Measurements from ENCODE around the gene TSPAN18.

The TSPAN18 gene

DNA sequence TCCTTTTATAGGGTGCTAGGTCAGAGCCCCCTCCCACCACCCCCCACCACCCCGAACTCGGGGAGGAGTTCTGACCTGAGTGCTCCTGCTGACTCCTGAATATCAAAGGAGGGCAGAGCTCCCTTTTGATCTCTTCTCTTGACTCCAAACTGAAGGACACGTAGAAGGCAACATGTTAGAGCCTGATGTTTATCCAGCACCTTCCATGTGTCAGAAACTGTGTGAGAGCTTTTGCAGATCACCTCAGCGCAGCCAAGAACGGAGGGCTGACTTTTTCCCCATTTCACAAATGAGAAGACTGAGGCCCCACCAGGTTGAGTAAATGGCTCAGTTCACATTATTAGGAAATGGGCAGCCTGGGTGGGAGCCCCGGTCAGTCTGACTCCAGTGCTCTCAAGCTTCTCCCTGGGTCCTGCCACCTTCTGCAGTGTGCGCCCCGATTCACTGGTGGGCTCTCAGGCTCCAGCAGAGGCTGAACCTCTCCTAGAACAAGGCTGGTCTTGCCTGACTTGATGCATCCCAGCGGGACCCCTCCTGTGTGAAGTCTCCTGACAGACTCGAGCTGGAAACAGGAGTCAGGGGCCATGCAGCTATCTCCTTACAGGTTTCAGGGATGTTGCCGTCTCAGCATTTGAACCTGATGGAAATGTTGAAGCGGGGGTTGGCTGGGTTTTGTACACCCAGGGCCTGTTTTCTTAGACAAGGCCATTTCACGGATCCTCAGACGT, 98.5 kb downstream of the TSPAN18 start:
- TF ChIP-seq, protein P1, sequence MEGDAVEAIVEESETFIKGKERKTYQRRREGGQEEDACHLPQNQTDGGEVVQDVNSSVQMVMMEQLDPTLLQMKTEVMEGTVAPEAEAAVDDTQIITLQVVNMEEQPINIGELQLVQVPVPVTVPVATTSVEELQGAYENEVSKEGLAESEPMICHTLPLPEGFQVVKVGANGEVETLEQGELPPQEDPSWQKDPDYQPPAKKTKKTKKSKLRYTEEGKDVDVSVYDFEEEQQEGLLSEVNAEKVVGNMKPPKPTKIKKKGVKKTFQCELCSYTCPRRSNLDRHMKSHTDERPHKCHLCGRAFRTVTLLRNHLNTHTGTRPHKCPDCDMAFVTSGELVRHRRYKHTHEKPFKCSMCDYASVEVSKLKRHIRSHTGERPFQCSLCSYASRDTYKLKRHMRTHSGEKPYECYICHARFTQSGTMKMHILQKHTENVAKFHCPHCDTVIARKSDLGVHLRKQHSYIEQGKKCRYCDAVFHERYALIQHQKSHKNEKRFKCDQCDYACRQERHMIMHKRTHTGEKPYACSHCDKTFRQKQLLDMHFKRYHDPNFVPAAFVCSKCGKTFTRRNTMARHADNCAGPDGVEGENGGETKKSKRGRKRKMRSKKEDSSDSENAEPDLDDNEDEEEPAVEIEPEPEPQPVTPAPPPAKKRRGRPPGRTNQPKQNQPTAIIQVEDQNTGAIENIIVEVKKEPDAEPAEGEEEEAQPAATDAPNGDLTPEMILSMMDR (IDR thresholded peaks at IDR 0.05): no peak

DNA sequence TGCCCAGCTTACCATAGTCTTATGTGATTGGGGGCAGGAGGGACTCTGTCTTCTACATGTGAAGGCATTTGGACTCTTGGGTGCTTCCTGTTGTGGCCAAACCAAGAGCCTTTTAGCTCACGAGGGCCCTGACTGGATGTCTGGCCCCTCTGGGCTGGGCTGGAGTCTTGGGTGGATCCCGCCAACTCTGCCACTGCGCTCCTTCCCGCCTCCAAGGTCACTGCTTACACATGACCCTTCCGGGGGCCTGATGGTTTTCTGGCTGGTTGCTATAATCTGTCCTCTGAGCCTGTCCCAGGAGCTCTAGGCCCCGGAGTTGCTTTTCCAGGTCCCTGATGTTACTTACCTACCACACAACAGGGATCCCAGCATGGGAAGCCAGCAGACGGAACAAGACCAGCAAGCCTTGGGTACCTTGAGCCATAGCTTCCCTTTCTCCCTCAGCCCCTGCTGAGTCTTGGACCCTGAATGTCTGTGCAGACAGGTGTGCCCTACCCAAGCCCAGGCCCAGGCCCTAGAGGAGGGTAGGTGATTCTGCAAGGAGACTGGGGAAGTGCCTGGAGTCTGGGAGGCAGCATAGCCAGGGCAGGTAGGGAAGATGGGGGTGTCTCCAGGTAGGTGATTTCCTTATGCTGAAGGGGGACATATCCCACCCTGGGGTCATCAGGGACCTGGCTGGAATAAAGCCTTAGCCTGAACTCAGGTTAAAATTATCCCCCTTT, 100.3 kb downstream of the TSPAN18 start:
- TF ChIP-seq, protein P1 (IDR thresholded peaks at IDR 0.05): no peak

- TF ChIP-seq, protein P1 (IDR thresholded peaks at IDR 0.05): no peak
Measured at GRCh38 chr11:44828296-44828695, 101.5 kb downstream of the TSPAN18 start.

DNA sequence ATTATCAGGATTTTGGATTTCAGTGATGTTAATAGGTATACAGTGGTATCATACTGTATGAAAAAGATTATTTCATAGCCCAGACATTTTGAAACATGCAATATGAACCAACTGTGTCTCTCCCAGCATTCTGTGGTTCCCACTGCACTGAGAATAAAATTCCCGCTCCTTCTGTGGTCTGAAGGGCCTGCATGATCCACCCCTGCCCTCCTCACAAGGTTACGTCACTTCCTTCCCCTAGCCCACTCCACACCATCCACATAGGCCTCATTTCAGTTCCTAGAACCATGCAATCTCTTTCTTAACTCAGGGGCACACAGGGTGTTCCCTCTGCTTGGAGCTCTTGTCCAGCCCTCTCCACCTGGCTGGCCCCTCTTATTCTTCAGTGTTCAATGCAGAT, 103.1 kb downstream of the TSPAN18 start:
- TF ChIP-seq, protein P1 (IDR thresholded peaks at IDR 0.05): no peak

DNA sequence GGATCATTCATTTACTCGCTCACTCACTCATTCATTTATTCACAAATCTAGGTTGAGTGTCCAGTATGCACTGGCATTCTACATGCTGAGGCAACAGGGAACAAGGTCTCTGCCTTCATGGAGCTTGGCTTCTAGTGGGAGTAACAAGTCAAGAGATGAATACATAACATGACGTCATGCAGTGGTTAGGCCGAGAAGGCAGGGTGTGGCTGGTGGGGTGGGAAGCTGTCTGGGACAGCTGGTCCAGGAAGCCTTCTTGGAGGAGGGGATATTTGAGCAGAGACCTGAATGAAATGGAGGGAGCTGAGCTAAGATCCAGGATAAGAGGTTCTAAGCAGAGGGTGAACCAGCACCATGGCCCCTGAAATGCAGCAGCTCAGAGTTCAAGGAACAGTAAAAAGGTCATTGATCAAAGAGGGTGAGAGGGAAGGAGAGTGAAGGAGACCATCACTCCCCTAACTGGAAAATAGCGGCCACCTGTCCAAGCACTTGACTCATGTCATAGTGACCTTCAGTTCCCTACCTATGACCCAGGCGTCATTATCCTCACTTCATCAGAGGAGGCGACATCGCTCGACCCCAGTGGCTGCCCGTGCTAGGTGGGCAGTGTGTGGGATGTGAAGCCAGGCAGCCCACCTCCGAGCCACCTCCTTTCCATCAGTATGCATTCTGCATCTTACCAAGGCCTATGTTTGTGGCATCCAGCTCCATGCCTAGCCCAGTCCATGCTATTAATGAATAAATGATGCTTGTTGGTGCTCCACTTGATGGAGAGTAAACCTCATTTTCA, 105.0 kb downstream of the TSPAN18 start:
- TF ChIP-seq, protein P1 (IDR thresholded peaks at IDR 0.05): no peak

GRCh38 chr11:44832452-44832851, 105.7 kb downstream of the TSPAN18 start:
- TF ChIP-seq, protein P1 (IDR thresholded peaks at IDR 0.05): no peak

DNA sequence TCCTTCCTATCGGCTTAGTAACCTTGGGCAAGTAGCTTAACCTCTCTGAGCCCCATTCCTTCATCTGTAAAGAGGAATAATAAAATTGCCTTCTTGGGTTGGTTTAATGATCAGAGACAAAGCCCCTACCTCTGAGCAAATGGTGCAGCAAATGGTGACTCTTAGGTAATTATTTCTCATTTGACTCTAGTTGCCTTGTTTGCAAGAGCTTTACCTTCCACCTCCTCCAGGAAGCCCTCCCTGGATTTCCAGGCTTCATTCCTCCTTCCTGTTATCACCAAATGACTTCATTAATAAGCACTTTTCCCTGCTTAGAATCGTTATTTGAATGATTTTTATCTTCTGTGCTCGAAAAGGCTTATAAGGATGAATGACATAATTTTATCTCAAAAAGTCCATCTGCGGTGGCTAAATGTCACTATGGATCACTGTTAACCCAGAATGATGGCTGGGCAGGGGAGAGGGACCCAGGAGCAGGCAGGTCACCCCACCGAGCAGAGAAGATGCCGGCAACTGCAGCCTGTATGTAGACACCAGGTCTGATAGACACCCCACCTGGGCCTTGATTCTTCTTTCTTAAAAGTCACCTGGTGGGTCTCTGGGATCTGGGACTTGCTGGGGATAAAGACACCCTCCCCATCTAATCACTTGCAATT, 106.6 kb downstream of the TSPAN18 start:
- TF ChIP-seq, protein P1 (IDR thresholded peaks at IDR 0.05): no peak
